ENCODE results near the gene CDSN.
"Not testable (repeated sequence)": the region's sequence is repeated elsewhere in the genome, so short reads cannot be mapped to it uniquely, and the experiment has no call there.

CDSN gene

GRCh38 chr6:31120151-31120915, at the start of gene CDSN:
TSS of gene CDSN (minus strand) at chr6:31120446. CDS start at chr6:31120419, 27 bp downstream.
- DNase-seq = no peak

GRCh38 chr6:31169123-31169857, 49.0 kb upstream of the CDSN start:
- no peak for DNase-seq

- DNase-seq = no peak
Observed at GRCh38 chr6:31168606-31169005, 48.4 kb upstream of the CDSN start.

GRCh38 chr6:31165986-31166385, 45.7 kb upstream of the CDSN start:
- no peak for DNase-seq

GRCh38 chr6:31165064-31165832, 45.0 kb upstream of the CDSN start:
- not testable (repeated sequence) for DNase-seq

GRCh38 chr6:31164475-31165063, 44.3 kb upstream of the CDSN start:
- not testable (repeated sequence) for DNase-seq

- no peak for DNase-seq
Observed at GRCh38 chr6:31163922-31164321, 43.7 kb upstream of the CDSN start.

- no peak for DNase-seq
Observed at GRCh38 chr6:31162463-31163165, 42.4 kb upstream of the CDSN start.

- no peak for DNase-seq
Observed at GRCh38 chr6:31161216-31162126, 41.2 kb upstream of the CDSN start.

GRCh38 chr6:31158863-31159855, 38.9 kb upstream of the CDSN start:
- DNase-seq = no peak

- peak; percentile 76 to 99 (median 95) for DNase-seq
Observed at GRCh38 chr6:31158140-31158862, 38.1 kb upstream of the CDSN start, which contains the start of gene TCF19. TSS of gene TCF19 (plus strand) at chr6:31158589. CDS start at chr6:31159470, 881 bp downstream.

GRCh38 chr6:31157513-31158139, 37.4 kb upstream of the CDSN start, which contains the start of gene CCHCR1:
TSS of gene CCHCR1 (minus strand) at chr6:31157802. CDS start at chr6:31157600, 202 bp downstream.
- no peak for DNase-seq

GRCh38 chr6:31156641-31157040, 36.4 kb upstream of the CDSN start:
- no peak for DNase-seq

GRCh38 chr6:31154436-31154835, 34.2 kb upstream of the CDSN start:
- no peak for DNase-seq

GRCh38 chr6:31152781-31153180, 32.5 kb upstream of the CDSN start:
- DNase-seq = no peak

- DNase-seq = no peak
Observed at GRCh38 chr6:31149827-31150447, 29.7 kb upstream of the CDSN start.

GRCh38 chr6:31145386-31145785, 25.1 kb upstream of the CDSN start:
- no peak for DNase-seq

Data from hypothalamus (tissue), 51 donors.